ENCODE data around the gene PAX8.

Gene PAX8

GRCh38 chr2:113184531-113185230 lies 94.0 kb downstream of the PAX8 start:
- TF ChIP-seq CTCF (IDR thresholded peaks at IDR 0.05) (no peak), ZFX (IDR thresholded peaks at IDR 0.05; ENCODE audit: borderline replicate concordance) (no peak)
- no peak overlapping the region for H3K27ac ChIP-seq

GRCh38 chr2:113183703-113184102 lies 95.0 kb downstream of the PAX8 start:
- no peak overlapping the region for H3K27ac ChIP-seq
- no peak for TF ChIP-seq ZFX (IDR thresholded peaks at IDR 0.05; ENCODE audit: borderline replicate concordance)
- TF ChIP-seq CTCF (IDR thresholded peaks at IDR 0.05) = no peak

GRCh38 chr2:113183264-113183663 lies 95.5 kb downstream of the PAX8 start:
- TF ChIP-seq ZFX (IDR thresholded peaks at IDR 0.05; ENCODE audit: borderline replicate concordance) (no peak), CTCF (IDR thresholded peaks at IDR 0.05) (no peak)
- H3K27ac ChIP-seq = no peak overlapping the region

- no peak for TF ChIP-seq ZFX (IDR thresholded peaks at IDR 0.05; ENCODE audit: borderline replicate concordance)
- TF ChIP-seq CTCF (IDR thresholded peaks at IDR 0.05) = no peak
- no peak overlapping the region for H3K27ac ChIP-seq
Measured at GRCh38 chr2:113182471-113183260, 96.1 kb downstream of the PAX8 start.

GRCh38 chr2:113181258-113182051 lies 97.3 kb downstream of the PAX8 start:
- no peak overlapping the region for H3K27ac ChIP-seq
- TF ChIP-seq CTCF (IDR thresholded peaks at IDR 0.05) (no peak), ZFX (IDR thresholded peaks at IDR 0.05; ENCODE audit: borderline replicate concordance) (no peak)

GRCh38 chr2:113180131-113180946 lies 98.4 kb downstream of the PAX8 start:
- no peak overlapping the region for H3K27ac ChIP-seq
- TF ChIP-seq CTCF (IDR thresholded peaks at IDR 0.05) (no peak), ZFX (IDR thresholded peaks at IDR 0.05; ENCODE audit: borderline replicate concordance) (no peak)

Data from 22Rv1 (cell line).